Loucy (cell line): ENCODE data around the gene FAM222B.

Source experiments
- H2AFZ ChIP-seq: fragments of 200-600 bp; sonication (generic); 2 replicates; pipeline ENCODE4 v1.6.0; 2016; ENCODE audit warnings: antibody characterized with exemption, mild to moderate bottlenecking, low read length, moderate library complexity
- H3F3A ChIP-seq: fragments of 200-600 bp; 2 replicates; pipeline ENCODE4 v1.6.0; 2016; ENCODE audit warnings: antibody characterized with exemption, low read depth, mild to moderate bottlenecking
- H3K27me3 ChIP-seq: fragments of 200-600 bp; sonication (generic); 2 replicates; pipeline ENCODE4 v1.6.1; 2014; ENCODE audit warnings: low read length, mild to moderate bottlenecking; ENCODE audit not compliant: insufficient read depth, poor library complexity, severe bottlenecking
- H3K36me3 ChIP-seq: fragments of 200-600 bp; sonication (generic); 2 replicates; pipeline ENCODE4 v1.6.1; 2016; ENCODE audit warnings: low read length; ENCODE audit not compliant: insufficient read depth
- H3K4me1 ChIP-seq: fragments of 200-600 bp; sonication (generic); 2 replicates; pipeline ENCODE4 v1.5.1; 2014; ENCODE audit warnings: low read length, mild to moderate bottlenecking; ENCODE audit not compliant: insufficient read depth, poor library complexity, severe bottlenecking
- H3K4me2 ChIP-seq: fragments of 200-600 bp; sonication (generic); 2 replicates; pipeline ENCODE4 v1.6.0; 2014; ENCODE audit warnings: antibody characterized with exemption, low read length, low read depth, mild to moderate bottlenecking; ENCODE audit not compliant: poor library complexity, severe bottlenecking
- H3K4me3 ChIP-seq: fragments of 200-600 bp; sonication (generic); 2 replicates; pipeline ENCODE4 v1.5.1; 2014; ENCODE audit warnings: low read length, mild to moderate bottlenecking, mixed read lengths; ENCODE audit not compliant: poor library complexity, severe bottlenecking
- H3K79me2 ChIP-seq: fragments of 200-600 bp; sonication (generic); 2 replicates; pipeline ENCODE4 v1.6.1; 2014; ENCODE audit warnings: low read length; ENCODE audit not compliant: insufficient read depth
- H3K9ac ChIP-seq: fragments of 200-600 bp; sonication (generic); 2 replicates; pipeline ENCODE4 v1.6.0; 2014; ENCODE audit warnings: mild to moderate bottlenecking, low read depth, low read length, moderate library complexity; ENCODE audit not compliant: poor library complexity, severe bottlenecking
- H3K9me2 ChIP-seq: fragments of 200-600 bp; sonication (generic); replicated peaks from 2 replicates; pipeline ENCODE4 v1.6.1; 2016; ENCODE audit warnings: low read depth, low read length, mixed read lengths
- H3K9me3 ChIP-seq: fragments of 200-600 bp; sonication (generic); 2 replicates; pipeline ENCODE4 v1.6.1; 2014; ENCODE audit warnings: mild to moderate bottlenecking, antibody characterized with exemption, low read length, low read depth; ENCODE audit not compliant: insufficient read depth
- H4K20me1 ChIP-seq: fragments of 200-600 bp; sonication (generic); 2 replicates; pipeline ENCODE4 v1.6.0; 2014; ENCODE audit warnings: antibody characterized with exemption, low read length, mild to moderate bottlenecking; ENCODE audit not compliant: insufficient read depth, poor library complexity, severe bottlenecking
- CTCF ChIP-seq: fragments of 200-600 bp; sonication (generic); conservative IDR thresholded peaks from 2 replicates; pipeline ENCODE4 v1.5.1; 2014; ENCODE audit warnings: mild to moderate bottlenecking, antibody characterized with exemption, low read length
- EZH2phosphoT487 ChIP-seq: fragments of 200-600 bp; IDR thresholded peaks from 2 replicates; pipeline ENCODE4 v1.6.1; 2018; ENCODE audit warnings: antibody characterized with exemption, mild to moderate bottlenecking, moderate library complexity, borderline replicate concordance

The FAM222B gene

GRCh38 chr17:28882154-28882895, 39.7 kb upstream of the FAM222B start:
- H3K79me2 ChIP-seq: no peaks in the 10 kb centered on the region
- H3K27me3 ChIP-seq: no peaks in the 10 kb centered on the region
- peaks cover 26% of the 10 kb centered on the region; the same call in 1 of the 2 replicates for H3K36me3 ChIP-seq
- H3K9me3 ChIP-seq: no peaks in the 10 kb centered on the region
- H3K4me3 ChIP-seq: no peak overlapping the region
- no peak overlapping the region for H3K4me2 ChIP-seq
- H3K4me1 ChIP-seq: no peaks in the 10 kb centered on the region
- H2AFZ ChIP-seq: no peak overlapping the region
- no peaks in the 10 kb centered on the region for H3K9me2 ChIP-seq
- TF ChIP-seq EZH2phosphoT487 (no peak), CTCF (no peak)
- no peak overlapping the region for H3K9ac ChIP-seq
- H4K20me1 ChIP-seq: no peaks in the 10 kb centered on the region
- H3F3A ChIP-seq: no peaks in the 10 kb centered on the region

GRCh38 chr17:28881533-28882056, 39.0 kb upstream of the FAM222B start:
- Histone ChIP-seq H2AFZ (no peak overlapping the region), H3K9me2 (no peaks in the 10 kb centered on the region), H4K20me1 (no peaks in the 10 kb centered on the region), H3K4me3 (no peak overlapping the region), H3K9me3 (no peaks in the 10 kb centered on the region), H3K27me3 (no peaks in the 10 kb centered on the region), H3K9ac (no peak overlapping the region), H3K4me2 (no peak overlapping the region), H3K36me3 (peaks cover 26% of the 10 kb centered on the region; the same call in 1 of the 2 replicates), H3K4me1 (no peaks in the 10 kb centered on the region), H3F3A (no peaks in the 10 kb centered on the region), H3K79me2 (no peaks in the 10 kb centered on the region)
- TF ChIP-seq CTCF (no peak), EZH2phosphoT487 (no peak)

- Histone ChIP-seq H3F3A (no peaks in the 10 kb centered on the region), H2AFZ (no peak overlapping the region), H3K4me3 (no peak overlapping the region), H3K9me3 (no peaks in the 10 kb centered on the region), H4K20me1 (no peaks in the 10 kb centered on the region), H3K27me3 (no peaks in the 10 kb centered on the region), H3K4me2 (no peak overlapping the region), H3K79me2 (no peaks in the 10 kb centered on the region), H3K36me3 (peaks cover 26% of the 10 kb centered on the region; the same call in 1 of the 2 replicates), H3K9ac (no peak overlapping the region), H3K4me1 (no peaks in the 10 kb centered on the region), H3K9me2 (no peaks in the 10 kb centered on the region)
- TF ChIP-seq CTCF: no peak
- no peak for TF ChIP-seq EZH2phosphoT487
These were observed 38.0 kb upstream of the FAM222B start for GRCh38 chr17:28880572-28880945.
